Activated naive CD8-positive, alpha-beta T cell treated with anti-CD3 and anti-CD28 coated beads, Interleukin-2, amount 10 ng/mL, durations not matched to agents 7 days and 5 days (primary cell): Measurements from ENCODE around the gene OSBPL1A. TPM values are rescaled to one million over a fixed set of nuclear protein-coding genes. Genes with fewer than 3 reads are reported as not detected.
A peak's percentile ranks its signal among the peaks of the same experiment; 100 is the strongest.

Source experiments
- ATAC-seq: fragments of 150-1000 bp; cut with Tn5 transposase; one replicate; pipeline ENCODE4 v1.10.0; 2021; ENCODE audit warnings: low read depth, moderate library complexity
- POLR2A ChIA-PET: fragments of 350-600 bp; sonication (Branson Sonifier 250); formaldehyde crosslinking; loops from one replicate; lab custom pipeline; 2021; ENCODE audit warnings: antibody characterized with exemption; lab: Charles Lee
- DNase-seq: peaks from one replicate; pipeline ENCODE4 v3.0.0; 2021
- H3K27ac Mint-ChIP-seq: one replicate; pipeline ENCODE4 v1.8.0; 2022; ENCODE audit warnings: mild to moderate bottlenecking, mixed read lengths
- H3K27me3 Mint-ChIP-seq: one replicate; pipeline ENCODE4 v1.8.0; 2022; ENCODE audit warnings: mild to moderate bottlenecking, moderate library complexity, mixed read lengths
- H3K36me3 Mint-ChIP-seq: one replicate; pipeline ENCODE4 v1.8.0; 2021; ENCODE audit warnings: mild to moderate bottlenecking, mixed read lengths
- H3K4me1 Mint-ChIP-seq: one replicate; pipeline ENCODE4 v1.8.0; 2021; ENCODE audit warnings: mixed read lengths
- H3K4me3 Mint-ChIP-seq: one replicate; pipeline ENCODE4 v1.8.0; 2022; ENCODE audit warnings: mild to moderate bottlenecking, moderate library complexity, mixed read lengths
- H3K9me3 Mint-ChIP-seq: one replicate; pipeline ENCODE4 v1.8.0; 2021; ENCODE audit warnings: mixed read lengths
- microRNA-seq: library from miRNA; unstranded; fragments of <30 nt; microRNA quantifications from one replicate; pipeline ENCODE4 v1.2.0, GENCODE V29; 2022
- total RNA-seq, 2 experiments: library from RNA; stranded (reverse); gene quantifications; one replicate each; pipeline ENCODE4 v1.2.3, GENCODE V29; 2021

Gene OSBPL1A
- total RNA-seq, 2 experiments from 2014 or later, result 1.0 to 1.2 TPM

GRCh38 chr18:24114924-24115549 lies 282.6 kb downstream of the OSBPL1A start:
- no peaks in the 10 kb centered on the region for H3K9me3 Mint-ChIP-seq
- POLR2A ChIA-PET, result interaction anchor here (1.2 kb wide), 1 partner anchor 136 kb away, joined by 4 read pairs; no protein-coding TSS in a partner anchor
- no peak for DNase-seq
- no peaks in the 10 kb centered on the region for H3K27me3 Mint-ChIP-seq
- peaks cover 24% of the 10 kb centered on the region for H3K4me1 Mint-ChIP-seq
- peak overlapping the region; percentile 3 for H3K4me3 Mint-ChIP-seq
- H3K27ac Mint-ChIP-seq, result peak overlapping the region; percentile 37
- H3K36me3 Mint-ChIP-seq, result peaks cover 19% of the 10 kb centered on the region
- peak; percentile 46 for ATAC-seq

- POLR2A ChIA-PET, result no interaction called here
These were observed 284.6 kb downstream of the OSBPL1A start for GRCh38 chr18:24112874-24113615.

GRCh38 chr18:24112464-24112863 lies 285.2 kb downstream of the OSBPL1A start:
- ATAC-seq, result no peak
- Mint-ChIP-seq H3K27ac (no peak overlapping the region), H3K9me3 (no peaks in the 10 kb centered on the region)

More at GRCh38 chr18:24112874-24113615, 284.6 kb downstream of the OSBPL1A start:
- H3K9me3 Mint-ChIP-seq, result no peaks in the 10 kb centered on the region
- DNase-seq, result no peak
- no peaks in the 10 kb centered on the region for H3K27me3 Mint-ChIP-seq
- ATAC-seq, result no peak
- H3K4me3 Mint-ChIP-seq, result no peak overlapping the region
- peaks cover 12% of the 10 kb centered on the region for H3K36me3 Mint-ChIP-seq
- peaks cover 21% of the 10 kb centered on the region for H3K4me1 Mint-ChIP-seq
- H3K27ac Mint-ChIP-seq, result no peak overlapping the region

More at GRCh38 chr18:24112464-24112863, 285.2 kb downstream of the OSBPL1A start:
- Mint-ChIP-seq H3K4me1 (peaks cover 21% of the 10 kb centered on the region), H3K27me3 (no peaks in the 10 kb centered on the region), H3K36me3 (peaks cover 11% of the 10 kb centered on the region), H3K4me3 (no peak overlapping the region)
- no peak for DNase-seq
- POLR2A ChIA-PET, result no interaction called here

Small RNA genes within 50 kb of the gene (microRNA-seq; reads per million reads assigned to microRNA genes)
- gene MIR320C2, result 9.1 reads per million, percentile 12 among the genes with 10 or more reads in this experiment

Other genes starting within 250 kb of the OSBPL1A start
- 10 to 100 TPM; 14.1 to 14.7 TPM for gene IMPACT, start 28.8 kb upstream of the OSBPL1A start, total RNA-seq
- under 1 TPM; 0.22 to 0.23 TPM for gene HRH4, start 62.8 kb upstream of the OSBPL1A start, total RNA-seq